D341Med (cell line): ENCODE results near the gene IL15.

Experiments
- DNase-seq: peaks from one replicate; pipeline ENCODE4 v3.0.0; 2012; ENCODE audit warnings: low spot score

The IL15 gene

DNA sequence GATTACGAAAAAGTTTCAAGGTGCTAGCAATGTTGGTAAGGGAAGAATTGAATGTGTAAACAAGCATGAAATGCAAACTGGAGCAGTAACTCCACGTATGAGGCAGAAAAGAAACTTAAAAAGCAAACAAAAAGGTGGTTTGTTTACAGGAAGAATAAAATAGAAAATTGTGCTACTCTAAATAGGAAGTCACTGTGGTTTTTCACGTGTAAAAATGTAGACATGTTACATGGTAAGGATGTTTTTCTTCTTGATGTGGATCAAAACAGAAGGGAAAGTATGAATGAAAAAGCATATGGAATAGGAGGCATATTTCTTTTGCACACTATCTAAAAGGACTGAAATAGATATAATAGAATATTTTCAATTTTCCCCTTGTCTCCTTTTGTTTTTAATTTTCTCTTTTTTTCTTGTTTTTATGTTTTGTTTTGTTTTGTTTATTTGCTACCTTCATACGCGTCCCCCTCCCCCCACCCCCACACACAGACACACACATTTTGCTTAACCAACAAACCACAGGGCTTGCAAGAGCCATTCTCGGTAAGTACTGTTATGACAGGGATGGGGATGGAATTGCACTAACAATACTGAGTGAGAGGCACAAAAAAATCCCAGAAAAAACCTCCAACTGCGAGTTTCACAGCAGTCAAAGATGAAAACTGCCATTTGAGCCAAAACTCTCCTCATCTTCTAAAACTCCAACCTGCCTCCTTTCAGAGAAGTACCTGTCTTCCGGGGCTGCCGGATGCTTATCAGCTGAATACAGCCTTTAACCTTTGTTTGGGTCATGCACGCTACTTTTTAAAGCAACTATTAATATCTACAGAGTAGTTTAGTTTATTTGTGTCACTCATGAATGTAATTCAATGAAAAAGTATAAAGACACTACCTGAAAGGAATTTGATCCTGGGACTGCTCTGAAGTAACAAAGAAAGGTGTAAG, 135.8 kb downstream of the IL15 start:
- no peak for DNase-seq

DNA sequence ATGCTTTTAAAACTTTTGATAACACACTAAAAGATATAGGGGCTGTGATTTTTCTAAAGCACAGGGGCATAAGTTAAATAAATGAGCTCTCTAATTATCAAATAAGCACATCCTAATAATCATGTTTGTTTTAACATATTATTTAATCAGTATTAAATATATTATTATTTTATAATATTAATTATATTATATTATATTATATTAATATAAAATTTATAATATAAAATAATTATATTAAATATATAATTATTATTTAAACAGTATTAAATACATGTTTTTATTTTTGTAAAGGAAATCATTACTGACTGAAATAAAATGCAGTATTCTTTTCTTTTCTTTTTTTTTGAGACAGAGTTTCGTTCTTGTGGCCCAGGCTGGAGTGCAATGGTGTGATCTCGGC, 136.5 kb downstream of the IL15 start:
- no peak for DNase-seq

DNA sequence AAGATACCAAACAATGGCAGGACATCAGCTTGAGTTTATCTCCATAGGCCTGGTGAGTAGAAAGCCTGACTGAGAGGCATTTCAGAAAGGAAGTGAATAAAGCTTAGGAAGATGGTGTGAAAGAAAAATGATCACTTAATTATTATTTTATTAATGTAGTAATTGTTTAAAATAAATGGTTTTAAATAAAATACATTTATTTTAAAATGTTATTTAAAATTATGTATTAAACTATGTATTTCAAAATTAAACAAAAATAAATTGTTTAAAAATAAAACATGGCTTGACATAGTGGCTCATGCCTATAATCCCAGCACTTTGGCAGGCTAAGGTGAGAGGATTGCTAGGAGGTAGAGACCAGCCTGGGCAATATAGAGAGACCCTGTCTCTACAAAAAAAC, 145.8 kb downstream of the IL15 start:
- DNase-seq: no peak
